ENCODE data around the gene ZSCAN2.
"Not testable (repeated sequence)": the region's sequence is repeated elsewhere in the genome, so short reads cannot be mapped to it uniquely, and the experiment has no call there.

Gene ZSCAN2

DNA sequence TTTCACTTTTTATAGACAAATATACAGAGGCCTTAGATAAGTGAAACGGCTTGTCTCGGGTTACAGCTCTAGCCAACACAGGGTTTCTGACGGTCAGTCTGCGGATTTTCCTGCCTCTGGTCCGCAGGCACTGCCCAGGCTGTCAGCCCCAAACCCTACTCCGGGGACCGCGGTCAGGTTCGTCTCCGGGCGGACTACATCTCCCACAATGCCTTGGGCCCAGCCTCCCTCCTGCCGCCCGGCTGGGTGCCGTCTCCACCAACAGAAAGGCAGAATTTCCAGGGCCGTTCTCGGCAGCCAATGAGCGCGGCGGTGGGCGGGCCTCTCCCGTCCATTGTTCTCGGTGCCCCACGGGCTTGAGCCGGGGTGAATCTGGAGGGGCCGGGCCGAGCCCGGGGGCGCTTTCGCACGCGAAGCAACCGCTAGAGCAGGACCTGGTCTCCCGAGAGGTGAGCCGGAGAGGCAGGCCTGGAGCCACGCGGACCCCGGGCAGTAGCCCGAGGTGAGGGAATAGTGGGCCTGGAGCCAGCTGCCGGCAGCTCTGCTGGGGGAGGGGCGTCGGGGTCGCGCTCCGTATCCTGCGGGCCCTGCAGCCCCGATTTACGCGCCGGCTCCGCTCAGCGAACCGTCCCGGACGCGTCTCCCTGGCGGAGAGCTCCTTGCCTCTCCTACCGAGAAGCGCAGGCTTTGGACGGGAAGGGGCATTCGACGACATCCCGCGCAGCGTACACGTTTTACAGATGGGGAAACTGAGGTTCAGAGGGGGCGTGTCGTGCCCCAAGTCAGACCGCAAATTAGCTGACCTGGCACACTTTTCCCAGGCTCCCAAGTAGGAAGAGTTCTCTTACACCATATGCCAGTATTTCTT, at the start of gene ZSCAN2:
TSS of gene ZSCAN2 (plus strand) at position 323 of the 868 bp plus-strand sequence. CDS start 2,919 bp downstream, outside the sequence.
- peak; percentile 82 to 90 (median 86) for DNase-seq

DNA sequence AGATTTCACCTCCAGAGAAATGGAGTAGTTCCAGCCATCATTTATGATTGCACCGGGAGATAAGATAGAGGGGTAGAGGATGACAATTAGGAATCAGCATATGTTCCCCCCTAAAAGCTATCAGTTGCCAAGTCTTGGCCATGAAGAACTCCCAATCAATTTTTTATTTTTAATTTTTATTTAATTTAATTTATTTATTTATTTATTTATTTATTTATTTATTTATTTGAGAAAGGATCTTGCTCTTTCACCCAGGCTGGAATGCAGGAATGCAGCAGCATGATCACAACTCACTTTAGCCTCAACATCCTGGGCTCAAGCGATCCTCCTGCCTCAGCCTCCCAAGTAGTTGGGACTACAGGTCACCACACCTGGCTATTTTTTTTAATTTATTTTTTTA, 49.2 kb upstream of the ZSCAN2 start:
- DNase-seq = not testable (repeated sequence)

DNA sequence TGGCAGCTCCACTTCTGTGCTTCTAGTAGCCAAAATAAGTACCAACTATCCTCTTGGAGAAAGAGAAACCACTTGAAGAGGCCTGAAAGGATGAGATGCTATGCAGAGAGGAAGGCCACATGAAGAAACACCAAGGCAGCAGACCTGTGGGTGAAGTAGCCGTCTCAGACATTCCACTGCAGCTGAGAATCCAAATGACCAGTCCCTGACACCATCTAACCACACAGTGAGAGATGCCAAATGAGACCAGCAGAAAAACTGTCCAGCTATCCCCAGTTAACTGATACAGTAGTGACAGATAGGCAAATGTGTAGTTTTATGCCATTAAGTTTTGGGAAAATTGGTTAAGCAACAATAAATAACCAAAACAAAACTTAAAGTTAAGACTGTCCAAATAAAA, 47.9 kb upstream of the ZSCAN2 start:
- DNase-seq = no peak

DNA sequence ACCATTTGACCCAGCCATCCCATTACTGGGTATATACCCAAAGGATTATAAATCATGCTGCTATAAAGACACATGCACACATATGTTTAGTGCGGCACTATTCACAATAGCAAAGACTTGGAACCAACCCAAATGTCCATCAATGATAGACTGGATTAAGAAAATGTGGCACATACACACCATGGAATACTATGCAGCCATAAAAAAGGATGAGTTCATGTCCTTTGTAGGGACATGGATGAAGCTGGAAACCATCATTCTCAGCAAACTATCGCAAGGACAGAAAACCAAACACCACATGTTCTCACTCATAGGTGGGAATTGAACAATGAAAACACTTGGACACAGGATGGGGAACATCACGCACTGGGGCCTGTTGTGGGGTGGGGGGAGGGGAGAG, 44.1 kb upstream of the ZSCAN2 start:
- DNase-seq = not testable (repeated sequence)

DNA sequence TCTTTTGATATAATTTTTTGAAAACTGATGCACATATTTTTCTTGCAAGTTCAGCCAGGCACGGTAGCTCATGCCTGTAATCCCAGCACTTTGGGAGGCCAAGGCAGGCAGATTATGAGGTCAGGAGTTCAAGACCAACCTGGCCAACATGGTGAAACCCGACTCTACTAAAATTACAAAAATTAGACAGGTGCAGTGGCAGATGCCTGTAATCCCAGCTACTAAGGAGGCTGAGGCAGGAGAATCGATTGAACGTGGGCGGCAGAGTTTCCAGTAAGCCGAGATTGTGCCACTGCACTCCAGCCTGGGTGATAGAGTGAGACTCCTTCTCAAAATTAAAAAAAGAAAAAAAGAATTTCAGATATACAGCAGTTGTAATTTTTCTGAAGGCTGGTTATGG, 32.8 kb upstream of the ZSCAN2 start:
- DNase-seq = not testable (repeated sequence)

DNA sequence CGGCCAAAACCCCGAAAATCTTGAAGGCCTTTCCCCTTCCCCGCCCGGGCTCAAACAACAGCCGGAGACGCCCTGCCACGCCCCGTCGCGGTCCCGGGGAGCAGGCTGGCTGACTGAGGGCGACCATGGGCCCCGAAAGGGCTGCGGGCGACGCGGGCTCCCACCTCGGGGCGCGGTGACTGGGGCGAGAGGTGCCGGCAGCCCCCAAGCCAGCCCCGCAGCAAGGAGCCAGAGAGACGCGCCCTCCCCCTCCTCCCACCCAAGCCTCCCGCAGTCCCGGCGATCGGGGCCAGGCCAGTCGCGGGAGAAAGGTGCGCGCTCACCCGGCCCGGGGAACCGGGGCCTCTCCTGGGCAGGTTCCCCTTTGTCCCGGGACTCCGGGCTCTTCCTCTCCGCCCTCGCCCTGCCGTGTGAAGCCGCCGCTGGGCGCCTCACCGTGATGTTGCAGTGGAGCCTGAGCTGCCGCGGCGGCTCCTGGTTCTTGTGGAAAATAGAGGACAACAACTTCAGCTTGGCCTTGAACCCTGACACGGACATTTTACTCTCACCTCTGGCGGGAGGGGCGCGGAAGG, 30.6 kb upstream of the ZSCAN2 start:
- DNase-seq = peak in 3 of 4 experiments; percentile 28 to 41 (median 32)

DNA sequence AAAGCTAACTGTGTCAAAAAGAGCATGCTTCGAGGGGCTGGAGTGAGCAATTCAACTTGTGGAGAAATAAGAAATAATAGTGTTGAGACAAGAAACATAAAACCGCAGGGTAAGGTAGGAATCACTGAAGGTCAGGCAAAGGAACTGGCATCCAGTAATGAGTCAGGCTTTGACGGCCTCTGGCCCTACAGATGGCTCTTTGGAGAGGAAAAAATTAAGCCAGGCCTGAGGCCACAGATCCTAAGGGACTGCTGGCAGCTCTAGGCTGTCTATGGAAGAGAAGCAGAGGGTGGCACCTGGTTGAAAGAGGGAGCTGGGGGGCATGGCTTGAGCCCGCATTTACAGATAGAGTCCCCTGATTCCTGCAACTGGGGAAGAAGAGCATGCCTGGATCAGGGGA, 28.6 kb upstream of the ZSCAN2 start:
- no peak for DNase-seq

DNA sequence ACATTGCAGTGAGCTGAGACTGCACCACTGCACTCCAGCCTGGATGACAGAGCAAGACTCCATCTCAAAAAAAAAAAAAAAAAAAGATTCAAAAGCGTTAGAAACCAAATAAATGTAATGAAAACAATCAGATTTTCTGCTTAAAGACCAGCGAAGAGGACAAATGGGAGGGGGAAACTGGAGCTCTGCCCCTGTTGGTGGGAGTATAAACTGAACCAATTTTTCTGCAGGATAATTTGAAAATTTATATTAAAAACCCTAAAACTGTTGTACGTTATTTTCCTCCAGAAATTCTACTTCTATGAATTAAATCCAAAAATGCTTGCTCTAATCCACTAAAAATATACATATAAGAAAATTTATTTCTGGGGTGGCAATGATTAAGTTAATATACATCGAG, 25.3 kb upstream of the ZSCAN2 start:
- no peak for DNase-seq

DNA sequence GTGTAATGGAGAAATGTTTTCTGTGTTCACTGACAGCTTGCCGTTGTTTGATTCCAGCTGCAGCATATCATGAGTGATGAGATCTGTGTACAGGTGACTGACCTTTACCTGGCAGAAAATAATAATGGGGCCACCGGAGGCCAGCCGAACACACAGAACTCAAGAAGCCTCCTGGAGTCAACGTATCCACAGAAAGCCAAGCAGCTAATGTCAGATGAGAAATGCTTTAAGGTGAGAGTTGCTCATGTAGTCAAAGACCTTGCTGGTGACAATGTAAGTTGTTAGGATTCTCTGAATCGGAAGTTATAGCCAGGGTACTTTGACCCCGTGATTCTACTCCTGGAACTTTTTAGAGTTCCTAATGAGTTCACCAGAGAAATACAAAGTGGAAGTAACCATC, 22.9 kb upstream of the ZSCAN2 start:
- not testable (repeated sequence) for DNase-seq

DNA sequence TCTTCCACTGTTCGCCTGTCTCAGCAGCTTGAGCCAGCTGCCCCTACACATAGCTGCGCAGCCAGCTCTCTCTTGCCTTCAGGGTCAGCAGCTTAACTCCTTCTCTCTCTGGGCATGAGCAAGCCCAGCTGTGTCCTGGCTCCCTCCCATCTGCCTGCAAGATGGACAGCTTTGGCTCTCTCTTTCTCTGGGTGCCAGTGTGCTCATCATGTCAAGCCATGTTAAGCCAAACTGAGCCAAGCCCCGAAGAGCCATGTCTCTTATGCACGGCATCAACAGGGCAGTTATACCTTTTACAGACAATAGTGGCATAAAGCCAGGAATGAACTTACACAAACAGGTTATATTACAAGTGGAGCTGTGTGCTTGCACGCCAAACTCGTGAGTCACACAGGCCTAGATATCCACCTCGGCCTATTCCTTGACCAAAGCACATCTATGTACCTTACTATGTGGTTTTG, 21.5 kb upstream of the ZSCAN2 start:
- DNase-seq = not testable (repeated sequence)

DNA sequence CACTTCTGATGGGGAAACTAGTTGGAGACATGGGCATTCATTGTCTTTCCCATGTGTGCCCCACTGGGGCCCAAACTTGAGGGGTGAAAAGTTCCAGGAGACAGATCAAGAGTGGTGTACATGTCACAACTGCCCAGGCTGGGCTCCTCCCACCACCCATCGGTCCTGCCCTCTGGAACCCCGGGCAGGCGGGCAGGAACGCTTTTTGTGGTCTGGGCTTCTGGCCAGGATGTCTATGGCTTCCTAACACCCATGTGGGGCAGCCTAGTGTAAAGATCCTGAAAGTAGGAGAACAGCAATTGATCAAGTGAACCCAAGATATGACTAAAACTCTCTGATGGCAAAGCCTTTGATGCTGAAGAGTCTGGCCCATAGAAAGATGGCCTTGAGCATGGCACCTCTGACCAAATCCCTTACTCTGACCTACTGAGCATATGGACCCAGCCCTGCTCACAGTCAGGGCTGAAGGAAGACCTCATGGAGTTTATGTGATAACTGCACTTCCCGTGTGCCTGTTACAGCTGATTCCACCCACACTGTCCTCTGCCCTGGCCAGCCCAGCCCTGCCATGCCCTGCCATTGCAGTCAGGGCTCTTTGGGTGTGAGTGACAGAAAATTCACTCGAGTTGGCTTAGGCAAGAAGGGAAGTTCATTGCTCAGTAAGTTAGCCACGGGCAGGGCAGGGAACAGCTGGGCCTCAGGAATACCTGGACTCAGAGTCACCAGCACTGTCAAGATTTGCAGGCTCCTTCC, 19.0 kb upstream of the ZSCAN2 start:
- not testable (repeated sequence) for DNase-seq

DNA sequence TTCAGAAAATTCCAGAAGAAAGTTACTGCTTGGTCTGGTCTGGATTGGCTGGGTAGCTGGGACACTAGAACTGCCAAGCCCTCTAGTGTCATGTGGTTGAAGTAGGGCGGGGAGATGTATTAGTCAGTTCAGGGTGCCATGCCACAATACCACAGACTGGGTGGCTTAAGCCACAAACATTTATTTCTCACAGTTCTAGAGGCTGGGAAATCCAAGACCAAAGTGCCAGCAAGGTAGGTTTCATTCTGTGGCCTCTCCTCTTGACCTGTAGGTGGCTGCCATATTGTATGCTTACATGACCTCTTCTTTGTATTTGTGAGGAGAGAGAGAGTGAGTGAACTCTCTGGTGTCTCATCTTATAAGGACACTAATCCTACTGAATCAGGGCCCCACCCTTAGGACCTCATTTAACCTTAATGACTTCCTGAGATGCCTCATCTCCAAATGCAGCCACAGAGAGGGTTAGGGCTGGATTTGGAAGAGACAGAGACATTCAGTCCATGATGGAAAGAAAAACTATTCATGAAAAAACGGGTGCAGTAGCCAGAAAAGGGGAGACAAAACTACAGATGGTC, 18.1 kb upstream of the ZSCAN2 start:
- no peak for DNase-seq

DNA sequence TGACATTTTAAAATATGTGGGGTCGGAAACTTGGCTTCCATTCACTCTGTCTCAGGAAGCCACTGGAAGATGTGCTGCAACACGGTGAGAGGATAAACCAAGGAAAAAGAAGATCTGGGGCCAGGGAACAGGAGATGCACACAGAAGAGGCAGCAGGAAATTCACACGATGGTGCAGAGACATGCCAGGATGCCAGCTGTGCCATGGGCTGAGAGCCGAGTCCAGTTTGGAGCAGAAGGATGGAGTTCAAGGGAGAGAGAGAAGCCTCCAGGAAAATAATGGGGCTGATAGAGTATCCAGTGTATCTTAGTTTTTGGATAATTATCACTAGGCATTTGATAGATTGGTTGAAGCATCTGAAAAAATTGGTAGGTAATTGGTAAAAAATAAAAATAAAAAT, 16.9 kb upstream of the ZSCAN2 start:
- not testable (repeated sequence) for DNase-seq

DNA sequence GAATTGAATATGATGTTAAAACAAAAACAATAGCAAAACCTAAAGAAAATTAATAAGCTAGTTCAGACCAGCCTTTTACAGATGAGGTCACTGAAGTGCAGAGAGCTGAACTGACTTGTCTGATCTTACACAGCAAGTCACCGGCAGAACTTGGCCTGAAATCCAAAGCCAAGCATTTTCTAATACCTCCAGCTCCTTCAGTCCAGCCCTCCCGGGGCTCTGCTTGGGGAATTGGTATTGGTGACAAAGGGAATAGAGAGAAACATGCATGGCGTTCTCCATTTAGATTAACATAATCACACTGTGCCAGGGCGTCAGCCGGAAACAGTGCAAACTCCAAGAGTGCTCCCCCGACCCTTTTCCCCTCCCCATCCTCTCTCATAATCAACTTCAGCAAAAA, 14.1 kb upstream of the ZSCAN2 start:
- DNase-seq = no peak

DNA sequence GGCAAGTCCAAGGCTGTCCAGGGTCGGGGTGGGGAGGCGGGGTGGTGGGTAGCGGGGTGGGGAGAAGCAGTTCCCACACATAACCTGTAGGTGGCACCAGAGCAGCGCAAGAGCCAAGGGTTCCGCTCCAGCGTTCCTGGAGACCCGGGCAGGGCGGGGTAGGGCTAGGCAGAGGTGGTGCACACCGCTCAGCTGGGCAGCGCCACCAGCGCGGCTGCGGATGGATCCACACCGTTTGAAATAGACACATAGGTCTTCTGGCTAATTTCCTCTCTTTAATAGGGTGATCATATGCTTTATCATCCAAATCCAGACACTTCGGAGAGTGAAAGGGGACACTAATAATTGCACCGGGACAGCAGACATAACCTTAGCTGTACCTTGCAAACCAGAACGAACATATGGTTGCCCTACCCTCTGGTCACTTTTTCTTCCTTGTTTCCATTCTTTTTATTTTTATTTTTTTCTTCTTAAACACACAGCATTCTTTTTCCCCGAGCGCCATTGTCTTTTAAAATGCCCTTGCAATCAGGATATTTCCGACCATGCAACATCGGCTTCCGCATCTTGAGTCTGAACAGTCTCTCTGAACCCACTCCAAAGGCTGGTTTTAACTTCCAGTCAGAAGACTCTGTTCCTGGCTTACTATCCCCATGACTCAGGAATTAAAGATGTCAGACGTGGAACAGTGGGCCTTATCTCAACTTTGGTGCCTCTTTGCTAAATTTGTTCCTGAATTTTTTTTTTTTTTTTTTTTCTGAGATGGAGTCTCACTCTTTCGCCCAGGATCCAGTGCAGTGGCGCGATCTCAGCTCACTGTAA, 12.5 kb upstream of the ZSCAN2 start:
- DNase-seq = peak; percentile 62 to 76 (median 69)

DNA sequence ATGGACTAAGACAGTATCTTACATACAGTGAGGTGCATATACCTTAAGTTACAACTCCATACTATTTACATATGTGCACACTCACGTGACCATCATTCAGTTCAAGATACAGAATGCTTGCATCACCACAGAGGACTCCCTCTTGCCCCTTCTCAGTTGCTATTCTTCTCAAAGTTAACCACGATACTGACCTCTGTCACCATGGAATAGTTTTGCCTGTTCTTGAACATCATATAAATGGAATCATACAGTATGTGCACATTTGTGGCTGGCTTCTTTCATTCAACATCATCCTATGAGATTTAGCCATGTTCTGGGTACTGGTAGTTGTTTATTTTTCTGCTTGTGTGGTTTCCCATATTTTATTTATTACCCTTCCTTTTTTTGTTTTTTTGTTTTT, 10.4 kb upstream of the ZSCAN2 start:
- DNase-seq = no peak

DNA sequence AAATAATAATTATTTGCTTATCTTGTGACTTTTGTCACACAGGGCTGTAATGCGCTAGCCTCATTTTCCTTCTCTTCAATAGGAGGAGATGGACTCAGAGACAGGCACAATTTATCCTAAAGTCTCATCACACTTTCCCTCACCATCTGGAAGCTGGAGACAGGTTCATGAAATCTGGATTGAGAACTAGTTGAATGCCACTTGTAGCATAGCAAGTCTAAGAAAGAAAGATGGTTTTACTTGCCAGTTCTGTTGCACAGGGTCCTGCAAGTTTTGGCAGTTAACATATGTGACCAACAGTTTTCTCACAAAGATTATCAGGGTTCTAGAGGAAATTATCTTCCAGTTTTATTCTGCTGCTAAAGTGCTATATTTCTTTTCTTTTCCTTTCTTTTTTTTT, 9.0 kb upstream of the ZSCAN2 start:
- no peak for DNase-seq

DNA sequence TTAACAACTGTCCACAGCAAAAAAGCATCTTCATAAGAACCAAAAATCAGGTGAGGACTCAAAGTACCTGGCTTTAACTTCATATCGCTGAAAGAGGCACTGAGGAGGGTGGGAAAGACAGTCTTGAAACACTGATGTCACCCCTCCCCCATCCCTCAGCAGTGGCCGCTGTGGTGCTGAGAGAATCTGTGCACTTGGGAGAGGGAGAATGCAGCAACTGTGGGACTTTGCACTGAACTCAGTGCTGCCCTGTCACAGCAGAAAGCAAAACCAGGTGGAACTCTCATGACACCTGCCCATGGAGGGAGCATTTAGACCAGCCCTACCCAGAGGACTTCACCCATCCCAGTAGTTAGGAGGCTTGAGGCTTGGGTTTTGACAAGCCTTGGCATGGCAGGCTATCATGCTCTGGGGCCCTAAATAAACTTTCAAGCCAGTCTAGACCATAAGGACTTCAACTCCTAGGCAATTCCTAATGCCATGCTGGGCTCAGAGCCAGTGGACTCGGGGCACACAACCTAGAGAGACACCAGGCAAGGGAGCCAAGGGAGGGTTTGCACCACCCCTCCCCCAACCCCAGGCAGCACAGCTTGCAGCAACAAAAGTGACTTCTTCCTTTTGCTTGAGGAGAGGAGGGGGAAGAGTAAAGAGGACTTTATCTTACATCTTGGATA, 6.1 kb upstream of the ZSCAN2 start:
- no peak for DNase-seq

DNA sequence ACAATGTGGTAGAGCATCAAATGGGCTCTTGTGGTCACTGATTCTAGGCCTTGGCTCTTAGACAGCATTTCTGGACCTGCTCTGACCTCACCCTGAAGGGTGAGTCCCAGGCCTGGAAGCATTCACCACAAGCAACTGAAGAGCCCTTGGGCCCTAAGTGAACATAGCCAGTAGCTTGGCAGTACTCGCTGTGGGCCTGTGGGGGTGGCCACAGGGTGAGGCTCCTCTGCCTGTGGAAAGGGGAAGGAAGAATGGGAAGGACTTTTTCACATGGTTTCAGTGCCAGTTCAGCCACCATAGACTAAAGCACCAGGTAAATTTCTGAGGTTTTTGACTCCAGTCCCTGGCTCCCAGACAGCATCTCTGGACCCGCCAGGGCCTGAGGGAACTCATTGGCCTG, 5.1 kb upstream of the ZSCAN2 start:
- DNase-seq = no peak

DNA sequence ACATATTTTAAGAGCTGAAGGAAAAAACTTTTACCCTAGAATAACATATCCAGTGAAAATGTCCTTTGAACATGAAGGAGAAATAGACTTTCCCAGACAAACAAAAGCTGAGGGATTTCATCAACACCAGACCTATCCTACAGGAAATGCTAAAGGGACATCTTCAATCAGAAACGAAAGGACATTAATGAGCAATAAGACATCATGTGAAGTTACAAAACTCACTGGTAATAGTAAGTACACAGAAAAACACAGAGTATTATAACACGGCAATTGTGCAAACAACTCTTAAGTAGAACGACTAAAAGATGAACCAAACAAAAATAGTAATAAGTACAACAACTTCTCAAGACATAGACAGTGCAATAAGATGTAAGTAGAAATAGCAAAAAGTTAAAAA, 3.5 kb upstream of the ZSCAN2 start:
- no peak for DNase-seq

DNA sequence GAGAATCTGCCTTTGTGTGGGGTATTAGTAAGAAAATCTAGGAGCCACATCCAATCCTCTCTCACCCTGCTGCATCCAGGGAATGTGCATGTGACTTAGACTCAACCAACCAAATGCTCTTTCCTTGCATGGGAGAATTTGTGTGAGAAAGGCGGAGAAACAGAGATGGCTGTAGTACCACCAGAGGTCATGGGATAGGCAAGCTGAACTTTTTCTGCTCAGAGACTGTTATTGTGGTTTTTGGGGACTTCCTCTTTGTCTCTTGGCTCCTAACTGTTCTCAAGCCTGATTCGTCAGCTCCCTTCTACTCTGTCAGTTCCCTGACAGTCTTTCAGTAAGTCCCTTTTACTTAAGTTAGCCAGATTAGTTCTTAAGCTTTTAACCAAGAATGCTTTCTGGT, 2.6 kb upstream of the ZSCAN2 start:
- no peak for DNase-seq

DNA sequence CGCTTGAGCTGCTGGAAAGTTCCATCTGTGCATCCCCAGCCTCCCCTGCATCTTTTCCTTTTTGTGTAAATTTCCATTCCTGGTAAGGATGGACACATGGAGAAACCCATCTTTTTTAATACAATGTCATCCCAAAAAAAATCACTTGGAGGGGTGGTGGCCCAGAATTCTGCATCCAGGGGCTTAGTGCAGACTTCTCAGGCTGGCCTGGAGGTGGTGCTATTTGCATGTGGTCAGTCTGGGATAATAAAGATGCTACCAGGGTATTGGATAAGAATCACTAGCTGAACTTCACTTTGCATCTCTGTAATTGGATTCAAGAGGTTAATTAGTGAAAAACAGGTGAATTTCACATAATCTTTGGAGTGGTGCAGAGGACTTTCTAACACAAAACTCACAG, 1.8 kb upstream of the ZSCAN2 start:
- DNase-seq = no peak
